Spleen (tissue), 7 donors: Measurements from ENCODE around the gene TMEM217.

Experiments used
- CTCF ChIP-seq, 11 experiments: fragments of 200-600 bp in 7 of 11; fragments of 450-650 bp in 4 of 11; sonication (generic) in 4 of 11; IDR thresholded peaks in 8 of 11; conservative IDR thresholded peaks in 3 of 11; 1 replicate in 7 of 11; 2 replicates in 4 of 11; pipeline versions ENCODE4 v1.4.0 to v1.8.0; 2016 to 2021; ENCODE audit warnings: antibody characterized with exemption in 11 of 11, inconsistent platforms in 4 of 11, mild to moderate bottlenecking in 1 of 11
- POLR2A ChIP-seq, 3 donors: fragments of 450-650 bp; IDR thresholded peaks; one replicate each; pipeline ENCODE4 v1.5.1; 2017; ENCODE audit warnings: antibody characterized with exemption in 3 of 3, mild to moderate bottlenecking in 1 of 3
- donor health status: DM: no; HTN: no; CAD: no; lungs with moderate emphysema.
- donor health status: DM: no; HTN: no; CAD: no.
- donor health status: DM: no; HTN: no; CAD: no.

- no peak for TF ChIP-seq CTCF (IDR thresholded peaks at IDR 0.05 in 8 of 11, conservative IDR thresholded peaks at IDR 0.05 in 3 of 11)
- no peak for TF ChIP-seq POLR2A (IDR thresholded peaks at IDR 0.05)
Observed at GRCh38 chr6:37233541-37233940, 24.4 kb downstream of the TMEM217 start.
